Measurements from ENCODE around the gene MAML3.

GRCh38 chr4:139809757-139810140 is 344.2 kb downstream of the MAML3 start:
- TF ChIP-seq POLR2AphosphoS5 (IDR thresholded peaks at IDR 0.05; ENCODE audit: low read depth, low read length) (no peak), TAF1 (IDR thresholded peaks at IDR 0.05; ENCODE audit: low read depth, low read length) (no peak), POLR2A (IDR thresholded peaks at IDR 0.05; ENCODE audit: low read depth, low read length) (no peak)

Data from GM12891 (cell line).